Measurements from ENCODE around the gene ZBTB20.

GRCh38 chr3:114327665-114328064 lies 819.4 kb downstream of the ZBTB20 start:
- TF ChIP-seq CTCF (IDR thresholded peaks at IDR 0.05) (no peak), EZH2 (IDR thresholded peaks at IDR 0.05; ENCODE audit: borderline replicate concordance, insufficient read depth, low read depth, low read length, poor library complexity, severe bottlenecking) (no peak)

Data from B cell (primary cell).